Hematopoietic multipotent progenitor cell (in vitro differentiated cells): ENCODE data around the gene SERPINB12. TPM values are rescaled to one million over a fixed set of nuclear protein-coding genes. Genes with fewer than 3 reads are reported as not detected.

Source experiments
- DNase-seq, 3 donors: peaks; one replicate each; pipeline ENCODE4 v3.0.0-alpha.2; 2011 to 2015; ENCODE audit warnings: low read depth in 2 of 3, low spot score in 2 of 3
- total RNA-seq: library from RNA; depleted of rRNA; stranded (reverse); fragments of >200 nt; gene quantifications from one replicate; pipeline ENCODE4 v1.2.3, GENCODE V29; 2012

SERPINB12 gene
- total RNA-seq, 1 donor = not detected

DNA sequence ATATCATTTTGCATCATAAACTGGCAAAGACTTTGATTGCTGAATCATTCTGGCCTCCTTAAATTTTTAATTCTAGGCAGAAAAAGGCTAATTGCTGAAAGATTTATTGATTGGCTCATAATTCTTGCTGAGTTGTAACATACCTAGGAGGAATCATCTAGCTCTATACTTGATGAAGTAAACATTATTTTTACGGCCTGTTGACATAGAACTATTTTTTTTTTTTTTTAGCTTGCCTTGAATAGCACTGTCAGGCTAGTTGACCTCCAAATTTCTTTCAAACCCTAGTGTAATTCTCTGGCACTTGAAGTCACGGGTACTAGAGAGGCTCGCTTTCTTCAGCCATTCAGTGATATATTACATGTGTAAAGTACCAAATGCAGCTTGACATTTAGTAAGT, 2.8 kb downstream of the SERPINB12 start:
- DNase-seq = no peak

DNA sequence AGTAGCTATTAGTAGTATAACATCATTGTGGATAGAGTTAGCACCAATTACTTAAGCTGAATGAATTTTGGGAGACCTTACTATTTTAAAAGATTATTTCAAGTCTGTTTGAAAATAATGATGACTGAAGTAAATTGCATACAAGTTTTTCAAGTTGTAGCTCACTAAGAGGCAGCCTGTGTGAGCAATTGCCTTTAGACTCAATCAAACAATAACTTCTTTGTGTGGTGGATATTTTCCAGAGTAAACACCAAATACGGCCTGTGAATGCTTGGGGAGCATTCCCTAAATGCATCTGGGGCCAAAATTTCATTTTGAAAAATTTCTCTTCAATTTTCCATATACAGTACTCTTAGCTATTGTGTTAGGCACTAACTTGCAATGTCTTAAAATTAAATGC, 7.9 kb downstream of the SERPINB12 start:
- no peak for DNase-seq

DNA sequence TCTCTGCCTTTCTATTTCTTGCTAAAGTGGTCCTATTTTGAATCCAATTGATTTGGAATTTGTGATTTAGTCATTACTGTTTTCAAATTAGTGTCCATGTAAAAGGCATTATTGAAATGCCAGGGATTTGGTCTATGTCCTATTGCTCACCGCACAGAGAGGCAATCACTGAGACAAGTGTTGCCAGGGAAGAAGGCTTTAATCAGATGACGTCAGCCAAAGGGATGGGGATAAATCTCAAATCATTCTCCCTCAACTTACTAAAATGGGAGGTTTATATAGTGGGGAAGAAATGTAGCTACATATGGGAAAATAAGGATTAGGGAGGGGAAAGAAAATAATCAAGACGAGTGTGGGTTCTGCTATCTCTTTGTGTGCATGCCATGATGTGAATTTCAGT, 9.6 kb downstream of the SERPINB12 start:
- DNase-seq = no peak

DNA sequence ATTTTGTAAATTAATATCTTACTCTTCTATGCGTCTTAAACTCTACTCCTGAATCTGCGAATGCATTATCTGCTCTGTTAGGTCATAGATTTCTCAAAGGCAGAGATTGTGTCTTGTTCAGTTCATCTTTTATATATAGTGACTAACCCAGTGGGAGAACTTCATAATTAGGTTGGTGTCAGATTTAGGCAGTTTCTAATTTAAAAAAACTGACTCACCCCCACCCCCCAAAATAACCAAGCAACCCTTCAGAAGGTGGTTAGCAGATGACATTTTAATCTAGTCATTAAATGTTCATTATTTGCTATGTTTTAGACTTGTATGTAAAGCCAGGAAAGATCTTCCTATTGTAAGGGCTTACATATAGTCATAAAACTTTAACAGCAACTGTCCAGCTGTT, 10.4 kb downstream of the SERPINB12 start:
- no peak for DNase-seq

DNA sequence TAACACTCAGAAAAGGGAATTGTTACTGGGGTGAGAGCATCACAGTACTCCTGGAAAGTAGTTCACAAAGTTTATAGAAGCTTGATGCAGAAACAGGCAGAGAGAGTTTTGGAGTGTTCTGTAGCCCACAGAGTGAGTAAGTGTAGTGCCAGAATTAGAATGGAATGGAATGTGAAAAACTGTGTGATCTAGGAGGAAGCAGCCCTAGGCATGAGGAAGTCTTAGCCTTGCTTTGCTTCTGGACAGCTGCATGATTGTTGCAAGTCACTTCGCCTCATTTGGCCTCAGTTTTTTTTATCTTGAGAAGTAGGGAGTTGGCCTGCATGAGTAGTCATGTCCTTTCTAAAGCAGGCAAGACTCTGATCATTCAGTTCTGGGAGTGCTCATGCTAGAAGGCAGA, 10.9 kb downstream of the SERPINB12 start:
- DNase-seq = peak in 1 of 3 donors; percentile 34

DNA sequence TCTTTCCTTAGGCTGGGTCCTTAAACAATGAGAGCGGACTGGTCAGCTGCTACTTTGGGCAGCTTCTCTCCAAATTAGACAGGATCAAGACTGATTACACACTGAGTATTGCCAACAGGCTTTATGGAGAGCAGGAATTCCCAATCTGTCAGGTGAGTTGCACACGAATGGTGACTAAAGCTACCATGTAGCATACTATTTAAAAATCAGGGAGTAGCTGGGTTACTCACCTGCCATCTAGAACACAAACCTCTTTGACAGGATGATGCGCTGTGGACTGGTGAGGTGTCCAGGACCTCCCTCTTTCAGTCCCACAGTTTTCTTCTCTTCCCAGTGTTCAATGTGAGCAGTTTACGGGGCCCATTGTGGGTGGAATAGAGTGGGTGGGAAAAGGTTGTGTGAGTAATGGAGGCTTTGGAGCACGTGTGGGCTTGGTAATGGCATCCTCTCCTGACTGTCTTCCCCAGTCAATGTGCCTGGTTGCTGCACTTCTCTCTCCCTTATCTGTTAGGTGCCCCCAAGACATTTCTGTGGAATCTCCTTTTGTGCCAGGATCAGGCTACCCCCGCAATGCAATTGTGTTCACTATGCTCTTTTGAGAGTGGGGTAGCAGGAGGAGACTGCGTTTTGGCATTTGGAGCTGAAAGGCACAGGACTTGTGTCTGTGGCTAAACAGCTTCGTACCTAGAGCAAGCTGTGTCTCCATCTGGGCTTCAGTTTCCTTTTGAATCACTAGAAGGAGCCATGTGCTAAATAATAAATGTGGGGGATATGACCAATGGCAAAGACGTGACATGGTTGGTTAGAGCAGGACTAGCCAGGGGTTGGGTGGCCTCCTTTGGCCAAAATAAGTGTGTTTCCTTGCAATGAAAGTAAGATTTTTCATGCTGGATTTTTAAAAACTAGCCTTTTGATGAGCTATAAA, 17.7 kb downstream of the SERPINB12 start:
- DNase-seq = no peak

DNA sequence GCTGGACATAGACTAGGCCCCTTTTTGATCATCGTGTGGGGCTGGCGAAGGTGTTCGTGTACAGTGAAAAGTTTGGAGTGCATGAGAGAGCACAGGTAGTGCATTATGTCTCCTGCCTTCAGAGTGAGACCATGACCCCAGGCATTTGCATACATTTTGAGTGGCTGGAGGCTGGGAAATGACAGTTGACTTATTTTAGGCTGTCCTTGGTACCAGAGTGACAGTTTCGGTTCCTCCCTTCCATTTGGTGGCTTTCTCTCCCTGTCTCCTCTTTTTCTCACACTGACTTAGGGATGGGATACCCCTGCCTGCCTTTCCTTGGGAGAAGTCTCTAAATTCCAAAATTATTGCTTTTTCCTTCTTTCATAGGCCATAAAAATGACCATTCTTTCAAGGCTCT, 20.1 kb downstream of the SERPINB12 start:
- DNase-seq = no peak

DNA sequence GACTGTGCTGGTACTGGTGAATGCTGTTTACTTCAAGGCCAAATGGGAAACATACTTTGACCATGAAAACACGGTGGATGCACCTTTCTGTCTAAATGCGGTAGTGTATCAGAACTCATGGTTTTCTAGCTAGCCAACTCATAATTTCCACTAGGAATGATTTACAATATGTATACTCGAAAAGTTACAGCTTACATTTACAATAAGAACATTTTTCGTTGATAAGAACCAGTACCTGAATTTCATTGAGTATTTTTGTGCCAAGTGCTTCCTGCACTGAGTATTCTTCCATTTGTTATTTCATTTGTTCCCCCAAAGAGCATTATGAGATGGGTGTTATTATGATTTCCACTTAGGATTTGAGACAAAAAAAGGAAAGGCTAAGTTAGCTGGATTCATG, 21.9 kb downstream of the SERPINB12 start:
- DNase-seq = no peak

DNA sequence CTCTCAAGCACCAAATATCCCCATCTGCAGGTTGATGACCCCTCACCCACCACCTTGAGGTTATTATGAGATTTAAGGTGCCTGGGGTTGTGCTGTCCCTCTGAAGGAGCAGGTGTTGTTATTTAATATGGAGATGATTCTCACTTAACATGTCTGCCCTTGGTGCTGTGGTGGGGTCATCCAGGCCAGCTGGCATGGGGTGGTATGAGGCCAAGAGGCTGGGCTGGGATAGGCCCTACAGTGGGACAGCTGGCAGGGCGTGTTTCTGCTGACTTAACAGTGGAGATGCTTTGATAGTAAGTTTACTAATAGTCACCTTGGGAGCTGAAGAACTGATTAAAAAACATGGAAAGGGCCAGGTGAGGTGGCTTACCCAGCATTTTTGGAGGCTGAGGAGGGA, 22.4 kb downstream of the SERPINB12 start:
- no peak for DNase-seq

DNA sequence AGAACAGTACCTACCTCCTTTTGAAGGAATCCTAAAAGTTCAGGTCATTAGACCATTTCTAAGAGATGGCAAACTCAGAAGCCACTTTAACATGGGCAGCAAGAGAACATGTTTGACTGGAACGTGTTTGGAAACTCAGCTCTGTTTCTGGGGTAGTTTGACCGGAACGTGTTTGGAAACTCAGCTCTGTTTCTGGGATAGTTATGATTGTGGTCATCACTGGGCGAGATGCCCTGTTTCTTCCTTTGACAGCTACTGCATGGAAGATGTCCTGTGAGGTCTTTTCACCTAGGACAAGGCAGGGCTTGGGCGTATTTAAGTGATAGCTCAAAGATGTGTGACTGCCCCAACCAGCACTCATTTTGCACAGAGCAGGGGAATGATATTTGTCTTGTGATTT, 25.1 kb downstream of the SERPINB12 start:
- DNase-seq = no peak

DNA sequence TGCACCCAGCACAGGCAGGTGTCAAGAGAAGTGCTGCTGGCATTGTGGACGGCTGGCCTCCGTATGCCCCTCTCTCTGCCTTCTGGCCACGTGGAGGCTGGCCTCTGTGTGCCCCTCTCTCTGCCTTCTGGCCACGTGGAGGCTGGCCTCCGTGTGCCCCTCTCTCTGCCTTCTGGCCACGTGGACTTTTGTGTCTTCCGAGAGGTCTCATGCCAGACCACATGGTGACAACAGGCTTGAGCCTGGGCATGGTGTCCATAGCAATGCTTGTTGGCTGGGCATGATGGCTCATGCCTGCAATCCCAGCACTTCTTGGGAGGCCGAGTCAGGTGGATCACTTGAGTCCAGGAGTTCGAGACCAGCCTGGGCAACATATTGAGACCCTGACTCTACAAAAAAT, 25.7 kb downstream of the SERPINB12 start:
- no peak for DNase-seq

DNA sequence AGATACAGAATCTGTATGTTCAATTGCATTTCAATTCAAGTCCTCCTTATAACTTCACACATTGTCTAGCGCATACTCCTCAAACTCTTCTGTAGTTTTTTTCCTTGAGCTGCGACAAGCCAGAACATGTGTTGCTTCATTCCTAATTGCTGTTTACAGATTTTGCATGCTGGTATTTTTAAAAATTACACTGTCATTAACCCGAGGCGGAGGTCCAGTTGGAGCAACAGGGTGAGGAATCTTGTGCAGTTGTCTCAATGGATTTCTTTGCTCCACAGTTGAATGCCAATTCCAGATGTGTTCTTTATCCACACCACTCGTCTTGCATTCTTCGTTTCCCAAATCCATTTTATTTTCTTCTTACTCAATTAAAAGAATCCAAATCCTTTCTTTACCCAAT, 28.6 kb downstream of the SERPINB12 start:
- no peak for DNase-seq

DNA sequence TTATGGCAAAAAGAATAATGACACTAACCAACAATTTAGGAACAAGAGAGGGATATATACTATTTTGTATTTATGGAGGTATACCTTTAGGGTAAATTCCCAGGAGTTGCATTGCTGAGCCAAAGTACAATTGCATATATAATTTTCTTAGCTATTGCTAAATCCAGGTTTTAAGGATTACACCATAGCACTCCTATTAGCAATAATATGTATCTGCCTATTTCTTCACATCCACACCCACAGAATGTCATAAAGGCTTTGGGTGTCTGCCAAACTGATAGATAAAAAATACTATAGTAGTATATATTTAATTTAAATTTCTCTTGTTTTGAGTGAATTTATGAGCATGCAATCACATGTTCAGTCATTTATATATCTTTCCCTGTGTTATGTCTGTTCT, 33.5 kb downstream of the SERPINB12 start:
- DNase-seq = no peak

DNA sequence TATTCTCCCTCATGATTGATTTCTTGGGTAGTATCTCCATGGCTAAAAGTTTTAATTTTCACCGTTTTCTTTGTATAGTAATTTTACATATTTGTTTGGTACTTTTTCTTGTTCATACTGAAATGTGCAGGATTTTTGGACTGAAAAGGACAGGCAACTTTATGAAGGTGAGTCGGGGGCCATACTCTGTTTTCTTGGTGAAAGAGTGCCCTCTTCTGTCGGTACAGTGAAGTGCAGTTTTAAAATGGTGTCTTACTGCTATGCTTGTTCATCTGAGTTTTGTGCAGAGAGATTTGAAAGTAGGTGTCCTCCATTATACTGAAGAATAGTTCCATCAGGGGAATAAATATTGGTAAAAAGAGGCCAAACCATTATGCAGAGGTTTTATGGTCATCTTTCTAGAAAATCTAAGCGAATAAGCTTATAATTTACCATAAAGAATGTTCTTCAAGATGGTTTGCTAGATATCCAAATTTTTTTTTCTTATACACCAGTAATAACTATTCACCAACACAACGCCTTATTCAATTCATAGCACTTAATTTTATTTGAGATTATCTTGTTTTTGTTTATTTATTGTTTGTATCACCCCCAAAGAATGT, 36.3 kb downstream of the SERPINB12 start:
- DNase-seq = peak in 2 of 3 donors; percentile 35 to 71

DNA sequence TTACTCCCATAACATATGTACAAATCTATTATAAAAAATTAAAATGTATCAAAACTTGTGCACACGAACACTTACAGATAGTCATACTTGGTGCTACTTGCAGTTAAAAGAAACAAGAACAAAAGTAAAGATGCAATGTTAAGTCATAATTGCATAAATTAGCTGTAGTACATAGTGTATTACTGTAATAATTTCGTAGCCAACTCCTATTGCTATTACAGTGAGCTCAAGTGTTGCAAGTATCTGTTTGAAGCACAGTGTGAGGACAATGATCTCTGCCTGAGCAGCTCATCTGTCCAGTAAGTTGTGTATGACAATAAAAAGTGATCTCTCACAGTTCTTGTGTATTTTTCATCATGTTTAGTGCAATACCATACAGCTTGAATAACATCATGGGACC, 37.4 kb downstream of the SERPINB12 start:
- no peak for DNase-seq

DNA sequence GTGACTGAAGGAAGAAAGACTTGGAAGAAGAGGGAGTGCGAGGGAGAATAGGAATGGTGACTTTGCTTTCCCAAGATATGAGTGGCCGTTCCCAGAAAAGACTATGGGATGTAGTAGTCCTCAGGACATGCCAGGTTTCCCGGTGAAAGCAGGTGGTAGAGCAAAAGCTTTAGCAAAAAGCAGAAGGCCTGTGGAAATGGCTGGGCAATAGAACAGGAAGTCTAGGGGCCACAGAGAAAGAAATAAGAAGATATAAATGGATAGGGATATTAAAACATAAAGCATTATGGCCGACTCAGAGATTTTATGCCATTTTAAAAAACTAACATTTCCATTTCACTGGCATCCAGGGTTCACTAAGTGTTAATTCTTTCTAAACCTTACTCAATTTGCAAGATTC, 43.8 kb downstream of the SERPINB12 start:
- DNase-seq = no peak

DNA sequence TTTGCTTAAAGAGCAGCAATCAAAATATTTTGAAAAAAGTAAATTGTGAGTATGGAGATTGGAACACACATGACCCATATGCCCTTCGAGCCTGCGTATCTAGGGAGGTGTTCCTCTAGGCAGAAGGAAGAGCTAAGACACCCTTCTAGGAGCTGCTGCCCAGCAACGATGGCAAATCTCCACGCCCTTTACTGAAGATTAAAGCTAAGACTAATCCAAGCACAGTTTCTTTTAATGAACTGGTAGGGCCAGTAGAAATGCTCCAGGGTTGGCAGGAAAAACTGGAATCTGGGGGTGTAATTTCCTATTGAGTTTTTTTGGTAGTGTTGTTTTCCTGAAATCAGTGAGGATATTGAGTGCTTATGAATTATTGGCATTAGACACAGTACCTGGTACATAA, 44.3 kb downstream of the SERPINB12 start:
- DNase-seq = no peak

DNA sequence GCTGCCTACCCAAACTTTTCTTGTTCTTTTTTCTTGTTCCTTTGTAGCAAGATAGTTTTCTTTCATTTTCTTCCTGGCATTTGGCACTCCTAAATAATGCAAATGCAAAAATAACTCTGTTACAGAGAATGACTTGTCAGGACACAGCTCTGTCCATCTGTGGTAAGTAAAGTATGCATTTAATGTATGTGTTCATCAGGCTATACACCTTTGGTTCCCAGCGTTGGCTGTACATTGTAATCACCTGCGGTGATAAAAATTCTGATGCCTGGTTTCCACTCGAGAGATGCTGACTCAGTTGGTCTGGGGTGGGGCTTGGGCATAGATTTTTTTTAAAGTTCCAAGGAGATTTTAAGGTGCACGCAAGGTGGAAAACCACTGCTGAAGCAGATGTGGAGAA, 44.8 kb downstream of the SERPINB12 start, which contains the start of gene SERPINB13:
TSS of gene SERPINB13 (plus strand) at position 378 of the 400 bp plus-strand sequence. CDS start 1,325 bp downstream, outside the sequence.
- no peak for DNase-seq

DNA sequence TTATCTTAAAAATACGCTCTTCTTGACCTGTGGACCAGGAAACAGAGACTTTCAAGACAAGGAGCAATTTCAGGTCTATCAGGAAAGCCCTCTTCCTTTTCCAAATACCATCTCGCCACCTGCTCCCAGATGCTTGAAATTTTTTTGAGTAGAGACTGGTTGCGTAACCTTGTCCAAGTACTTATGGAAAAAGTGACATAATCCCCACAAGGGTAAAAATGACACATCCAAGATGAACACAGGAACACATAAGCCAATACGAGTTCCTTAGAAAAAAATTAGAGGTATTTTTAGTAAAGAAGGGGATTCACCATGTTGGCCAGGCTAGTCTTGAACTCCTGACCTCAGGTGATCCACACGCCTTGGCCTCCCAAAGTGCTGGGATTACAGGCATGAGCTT, 46.7 kb downstream of the SERPINB12 start:
- DNase-seq = no peak

DNA sequence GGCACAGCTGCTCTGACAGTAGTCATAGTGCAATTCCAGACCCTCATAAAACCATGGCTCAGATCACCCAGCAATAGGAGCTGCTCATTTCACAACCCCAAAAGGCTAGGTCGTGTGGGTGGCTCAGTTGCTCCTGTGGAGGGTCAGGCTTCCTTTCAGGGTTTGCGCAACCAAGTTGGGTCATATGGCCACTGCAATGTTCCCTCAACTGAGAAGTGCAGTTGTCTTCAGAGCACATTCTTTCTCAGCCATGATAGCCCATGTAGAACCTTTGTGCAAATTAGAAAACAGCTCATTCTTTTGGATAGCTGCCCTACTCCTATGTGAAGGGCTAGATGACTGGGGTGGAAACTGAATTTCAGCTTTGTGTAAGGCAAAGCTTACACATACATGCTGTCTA, 48.2 kb downstream of the SERPINB12 start:
- no peak for DNase-seq

DNA sequence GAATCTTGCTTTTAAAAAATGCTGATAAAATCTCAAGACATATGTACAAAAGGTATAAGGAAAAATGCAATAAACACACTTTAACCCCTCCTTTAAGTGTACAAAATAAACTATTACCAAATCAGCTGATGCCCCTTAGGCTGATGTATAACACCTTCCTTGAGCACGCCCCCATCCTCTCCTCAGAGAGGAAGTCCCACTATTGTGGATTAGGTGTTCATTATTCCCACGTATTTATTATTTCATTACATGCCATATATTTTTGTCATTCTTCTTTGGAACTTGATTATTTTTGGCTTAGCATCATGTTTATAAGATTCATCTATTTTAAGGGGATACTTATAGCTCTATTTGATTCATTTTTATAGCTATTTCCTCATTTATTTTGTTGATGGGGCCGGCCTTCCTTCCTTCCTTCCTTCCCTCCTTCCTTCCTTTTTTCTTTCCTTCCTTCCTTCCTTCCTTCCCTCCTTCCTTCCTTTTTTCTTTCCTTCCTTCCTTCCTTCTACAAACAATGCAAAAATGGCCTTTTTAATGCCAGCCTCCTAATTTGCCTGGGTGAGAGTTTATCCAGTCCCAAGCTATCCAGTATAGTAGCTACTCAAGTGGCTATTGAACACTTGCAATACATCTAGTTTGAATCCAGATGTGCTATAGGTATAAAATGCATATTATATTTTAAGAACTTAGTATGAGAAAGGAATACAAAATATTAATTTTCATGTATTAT, 49.0 kb downstream of the SERPINB12 start:
- DNase-seq = no peak
